Measurements from ENCODE around the gene DNAH12. TPM values are rescaled to one million over a fixed set of nuclear protein-coding genes. Genes with fewer than 3 reads are reported as not detected.

The DNAH12 gene
- total and polyA plus RNA-seq, 2 of the 13 experiments (the other 11 are each of a cell fraction or from before 2014, with no cell fraction given) = 0.11 TPM

GRCh38 chr3:57252404-57252803 is 291.7 kb downstream of the DNAH12 start (continued):
- TF ChIP-seq SRSF9 (IDR thresholded peaks at IDR 0.05; ENCODE audit: borderline replicate concordance, insufficient read depth, low read depth, low read length, poor library complexity, severe bottlenecking) (no peak), ZNF605 (CRISPR knock-in tag; IDR thresholded peaks at IDR 0.05) (no peak), MXD3 (CRISPR knock-in tag; IDR thresholded peaks at IDR 0.05) (no peak), KMT2A (CRISPR knock-in tag; IDR thresholded peaks at IDR 0.05) (no peak), LBX2 (CRISPR knock-in tag; IDR thresholded peaks at IDR 0.05; ENCODE audit: borderline replicate concordance) (no peak), HIC2 (CRISPR knock-in tag; IDR thresholded peaks at IDR 0.05; ENCODE audit: low read depth) (no peak)

- no peaks in the 10 kb centered on the region for H4K20me1 ChIP-seq (ENCODE audit: insufficient read depth, low read length)
- intact Hi-C loops (cut with micrococcal nuclease; ENCODE audit: unreplicated experiment) = no loop called here
- in situ Hi-C loops (cut with HindIII; ENCODE audit: extremely low pct_ligation_motif_present, low pct_unique_long_range_greater_than_20kb) = no loop called here
- no peaks in the 10 kb centered on the region for H3K27me3 ChIP-seq (ENCODE audit: control insufficient read depth in 1 of 2, insufficient read depth in 2 of 2, low read length in 2 of 2)
- no peak overlapping the region for H3K4me3 ChIP-seq (replicated peaks in 1 of 3; ENCODE audit: insufficient read depth in 1 of 3, low read depth in 2 of 3, low read length in 3 of 3)
- no peaks in the 10 kb centered on the region for H3K9me3 ChIP-seq (ENCODE audit: low read length)
- H3K27ac ChIP-seq (ENCODE audit: extremely low read length, insufficient read depth, low read length) = no peak overlapping the region
- no peak overlapping the region for H2AFZ ChIP-seq (ENCODE audit: low read length)
- POLR2A ChIA-PET = no interaction called here
- CTCF ChIA-PET (ENCODE audit: low intra/inter-chr PET ratio, low total read pairs) = no interaction called here
- H3K4me1 ChIP-seq (ENCODE audit: insufficient read depth, low read length) = peaks cover 12% of the 10 kb centered on the region
- H3K79me2 ChIP-seq (ENCODE audit: insufficient read depth, low read length) = no peaks in the 10 kb centered on the region
- ATAC-seq = no peak
- H3K4me2 ChIP-seq (ENCODE audit: low read depth, low read length) = no peak overlapping the region
- 82% methylated on average over 2 of the region's 2 CpGs for WGBS (ENCODE audit: low lambda C conversion rate)
- H3K36me3 ChIP-seq (replicated peaks in 1 of 2; ENCODE audit: control insufficient read depth in 1 of 2, insufficient read depth in 2 of 2, low read length in 2 of 2) = peaks cover 9 to 49% of the 10 kb centered on the region in 2 experiments; a peak in 3 of 5 replicates
- DNase-seq (ENCODE audit: low spot score) = no peak
- no peak overlapping the region for H3K9ac ChIP-seq (ENCODE audit: insufficient read depth, low read depth, low read length)
- BruUV-seq (replicated peaks) = no TSS peak
- no peak for FAIRE-seq
- TF ChIP-seq ELK4 (CRISPR knock-in tag; IDR thresholded peaks at IDR 0.05; ENCODE audit: borderline replicate concordance) (no peak), MED13 (CRISPR knock-in tag; IDR thresholded peaks at IDR 0.05) (no peak), TFDP2 (CRISPR knock-in tag; IDR thresholded peaks at IDR 0.05) (no peak), CREBL2 (CRISPR knock-in tag; IDR thresholded peaks at IDR 0.05; ENCODE audit: borderline replicate concordance) (no peak), RBM39 (IDR thresholded peaks at IDR 0.05; ENCODE audit: low read depth, low read length, poor library complexity, severe bottlenecking) (no peak), KAT2B (IDR thresholded peaks at IDR 0.05; ENCODE audit: borderline replicate concordance, low read depth, low read length) (no peak), BRD4 (CRISPR knock-in tag; IDR thresholded peaks at IDR 0.05) (no peak), ZBTB20 (CRISPR knock-in tag; IDR thresholded peaks at IDR 0.05; ENCODE audit: borderline replicate concordance, low read depth) (no peak), SIX4 (CRISPR knock-in tag; IDR thresholded peaks at IDR 0.05) (no peak), ZBTB44 (CRISPR knock-in tag; IDR thresholded peaks at IDR 0.05) (no peak), TOPORS (CRISPR knock-in tag; IDR thresholded peaks at IDR 0.05) (no peak)
These were observed 299.2 kb downstream of the DNAH12 start for GRCh38 chr3:57244946-57245345.

All from HepG2 (cell line).